Measurements from ENCODE around the gene USO1. TPM values are rescaled to one million over a fixed set of nuclear protein-coding genes. Genes with fewer than 3 reads are reported as not detected.
"Not testable (repeated sequence)": the region's sequence is repeated elsewhere in the genome, so short reads cannot be mapped to it uniquely, and the experiment has no call there.

The USO1 gene
- total RNA-seq (2014; rRNA removed; shearing (Covaris generic)): 136 and 185 TPM in 2 replicates

GRCh38 chr4:75724066-75724866, at the start of gene USO1:
Gene USO1, plus strand, starts transcription at chr4:75724577. Its CDS starts 243 bp downstream, at chr4:75724820.
- Histone ChIP-seq H3K27me3 (ENCODE audit: control insufficient read depth, insufficient read depth, low read length) (no peaks in the 10 kb centered on the region), H3K36me3 (replicated peaks; ENCODE audit: control insufficient read depth, insufficient read depth, low read length) (no peaks in the 10 kb centered on the region; the same call in 1 of the 2 replicates), H3K4me3 (ENCODE audit: insufficient read depth, low read depth, low read length) (peak within 1 kb of the TSS; percentile 98)
- DNase-seq: peak; percentile 95

DNA sequence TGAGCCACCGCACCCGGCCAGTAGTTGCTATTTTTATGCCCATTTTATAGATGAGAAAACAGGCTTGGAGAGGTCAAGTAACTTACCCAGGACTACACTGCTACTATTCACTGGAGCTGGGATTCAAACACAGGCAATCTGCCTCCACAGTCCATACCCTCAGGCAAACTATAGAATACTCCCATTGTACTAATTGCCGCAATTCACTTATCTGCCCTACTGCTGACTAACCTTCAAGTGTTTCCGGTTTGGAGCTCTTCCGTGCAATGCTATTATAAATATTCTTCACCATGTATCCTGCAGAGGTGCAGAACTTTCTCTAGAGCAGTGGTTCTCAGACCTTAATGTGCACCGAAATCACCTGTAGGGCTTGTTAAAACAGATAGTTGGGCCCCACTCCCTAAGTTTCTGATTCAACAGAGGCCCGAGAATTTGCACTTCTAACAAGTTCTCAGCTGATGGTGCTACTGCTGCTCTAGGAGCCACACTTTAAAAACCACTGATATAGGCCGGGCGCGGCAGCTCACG, 49.3 kb upstream of the USO1 start:
- Histone ChIP-seq H3K27me3 (ENCODE audit: control insufficient read depth, insufficient read depth, low read length) (no peaks in the 10 kb centered on the region), H3K36me3 (replicated peaks; ENCODE audit: control insufficient read depth, insufficient read depth, low read length) (no peaks in the 10 kb centered on the region; the same call in 1 of the 2 replicates), H3K4me3 (ENCODE audit: insufficient read depth, low read depth, low read length) (no peak overlapping the region)
- no peak for DNase-seq

DNA sequence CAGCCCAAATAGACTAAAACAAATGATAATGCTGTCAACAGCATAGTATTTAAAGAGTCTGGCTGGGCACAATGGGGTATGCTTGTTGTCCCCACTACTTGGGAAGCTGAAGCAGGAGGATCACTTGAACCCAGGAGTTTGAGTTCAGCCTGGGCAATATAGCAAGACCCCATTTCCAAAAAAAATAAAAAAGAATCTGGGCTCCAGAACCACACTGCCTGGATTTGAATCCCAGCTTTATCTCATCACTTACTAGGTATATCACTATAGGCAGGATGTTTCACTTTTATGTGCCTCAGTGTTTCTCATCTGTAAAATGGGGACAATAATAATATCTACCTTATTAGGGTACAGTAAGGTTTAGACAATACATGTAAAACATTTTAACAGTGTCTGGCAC, 45.9 kb upstream of the USO1 start:
- H3K36me3 ChIP-seq (replicated peaks; ENCODE audit: control insufficient read depth, insufficient read depth, low read length): no peaks in the 10 kb centered on the region; the same call in 1 of the 2 replicates
- no peak for DNase-seq
- no peaks in the 10 kb centered on the region for H3K27me3 ChIP-seq (ENCODE audit: control insufficient read depth, insufficient read depth, low read length)

DNA sequence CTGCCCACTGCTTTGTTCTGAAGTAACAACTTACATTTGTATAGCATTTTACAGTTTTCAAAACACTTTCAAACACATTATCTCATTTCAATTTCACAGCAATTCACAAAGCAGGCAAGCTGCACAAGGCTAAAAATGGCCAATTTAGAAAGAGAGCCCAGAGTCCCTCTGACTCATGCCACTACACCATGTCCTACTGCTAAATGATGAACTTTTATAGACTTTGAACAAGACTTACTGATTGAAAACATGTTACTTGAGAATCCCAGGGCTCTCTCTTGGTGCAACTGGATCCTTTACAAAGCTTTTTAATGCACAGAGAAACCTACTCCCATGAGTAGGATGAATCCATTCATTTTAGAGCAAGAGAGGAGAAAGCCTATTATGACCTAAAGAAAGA, 45.4 kb upstream of the USO1 start:
- Histone ChIP-seq H3K27me3 (ENCODE audit: control insufficient read depth, insufficient read depth, low read length) (no peaks in the 10 kb centered on the region), H3K4me3 (ENCODE audit: insufficient read depth, low read depth, low read length) (no peak overlapping the region), H3K36me3 (replicated peaks; ENCODE audit: control insufficient read depth, insufficient read depth, low read length) (no peaks in the 10 kb centered on the region; the same call in 1 of the 2 replicates)
- DNase-seq: no peak

More for the DNA sequence above, 45.9 kb upstream of the USO1 start:
- no peak overlapping the region for H3K4me3 ChIP-seq (ENCODE audit: insufficient read depth, low read depth, low read length)

DNA sequence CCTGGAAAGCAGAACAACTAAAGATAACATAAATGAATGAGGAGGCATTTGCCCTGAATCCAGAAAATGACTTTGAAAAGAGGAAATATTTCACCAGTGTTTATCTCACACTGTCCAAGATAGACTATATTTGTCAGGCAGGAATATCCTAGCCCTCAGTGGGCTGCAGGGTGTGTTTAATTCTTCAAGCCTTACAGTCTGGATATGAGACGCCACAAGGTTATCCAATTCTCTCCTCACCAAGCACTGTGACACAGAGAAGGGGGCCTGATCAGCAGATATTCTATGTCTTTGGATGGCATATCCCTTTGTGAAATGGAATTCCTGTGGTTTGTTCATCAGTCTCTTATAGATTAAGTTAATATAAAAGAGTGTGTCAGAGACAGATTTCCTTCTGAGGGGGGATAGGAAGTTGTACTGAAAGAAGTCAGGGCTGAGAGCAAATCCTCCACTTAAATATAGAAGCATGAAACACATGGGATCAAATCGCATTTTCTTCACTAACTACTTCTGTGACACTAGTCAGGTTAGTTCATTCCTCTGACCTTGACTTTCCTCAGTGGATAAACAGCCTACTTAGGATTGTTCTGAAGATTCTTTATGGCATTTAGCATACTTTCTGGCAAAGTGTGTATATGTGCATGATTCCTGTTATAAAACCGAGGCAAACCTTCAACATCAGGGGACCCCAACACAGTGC, 44.4 kb upstream of the USO1 start:
- H3K36me3 ChIP-seq (replicated peaks; ENCODE audit: control insufficient read depth, insufficient read depth, low read length): no peaks in the 10 kb centered on the region; the same call in 1 of the 2 replicates
- H3K4me3 ChIP-seq (ENCODE audit: insufficient read depth, low read depth, low read length): no peak overlapping the region
- no peak for DNase-seq
- no peaks in the 10 kb centered on the region for H3K27me3 ChIP-seq (ENCODE audit: control insufficient read depth, insufficient read depth, low read length)

DNA sequence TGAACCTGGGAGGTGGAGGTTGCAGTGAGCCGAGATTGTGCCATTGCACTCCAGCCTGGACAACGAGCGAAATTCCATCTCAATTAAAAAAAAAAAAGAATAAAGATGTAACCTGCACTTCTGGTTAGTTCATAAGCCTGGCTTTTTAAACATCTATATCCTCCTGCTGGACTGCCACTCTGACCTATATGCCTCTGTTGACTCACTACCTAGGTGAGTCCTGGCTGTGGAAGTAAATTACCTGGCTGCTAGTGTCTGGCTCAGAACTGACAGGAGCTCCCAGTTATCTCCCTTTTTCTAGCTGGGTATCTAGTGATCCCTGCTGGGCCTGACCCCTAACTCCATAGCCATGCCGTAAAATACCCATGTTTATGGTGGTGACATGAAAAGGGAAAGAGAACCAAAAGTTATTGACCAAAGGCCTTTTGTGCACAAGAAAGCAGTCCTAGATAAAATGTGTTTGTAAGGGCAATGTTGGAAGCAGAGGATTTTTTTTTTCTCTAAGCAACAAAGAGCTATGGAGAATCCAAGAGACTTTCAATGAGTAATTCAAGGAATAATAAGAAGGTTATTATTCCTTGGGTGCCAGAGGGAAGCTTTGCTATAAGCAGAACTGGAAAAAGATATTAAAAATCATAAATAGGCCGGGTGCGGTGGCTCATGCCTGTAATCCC, 40.8 kb upstream of the USO1 start:
- Histone ChIP-seq H3K36me3 (replicated peaks; ENCODE audit: control insufficient read depth, insufficient read depth, low read length) (peaks cover 2% of the 10 kb centered on the region; the same call in 1 of the 2 replicates), H3K4me3 (ENCODE audit: insufficient read depth, low read depth, low read length) (no peak overlapping the region), H3K27me3 (ENCODE audit: control insufficient read depth, insufficient read depth, low read length) (no peaks in the 10 kb centered on the region)
- DNase-seq: no peak

- Histone ChIP-seq H3K36me3 (replicated peaks; ENCODE audit: control insufficient read depth, insufficient read depth, low read length) (peaks cover 2% of the 10 kb centered on the region; the same call in 1 of the 2 replicates), H3K27me3 (ENCODE audit: control insufficient read depth, insufficient read depth, low read length) (no peaks in the 10 kb centered on the region), H3K4me3 (ENCODE audit: insufficient read depth, low read depth, low read length) (no peak overlapping the region)
- DNase-seq: no peak
These were observed 38.7 kb upstream of the USO1 start for GRCh38 chr4:75685546-75686189.

DNA sequence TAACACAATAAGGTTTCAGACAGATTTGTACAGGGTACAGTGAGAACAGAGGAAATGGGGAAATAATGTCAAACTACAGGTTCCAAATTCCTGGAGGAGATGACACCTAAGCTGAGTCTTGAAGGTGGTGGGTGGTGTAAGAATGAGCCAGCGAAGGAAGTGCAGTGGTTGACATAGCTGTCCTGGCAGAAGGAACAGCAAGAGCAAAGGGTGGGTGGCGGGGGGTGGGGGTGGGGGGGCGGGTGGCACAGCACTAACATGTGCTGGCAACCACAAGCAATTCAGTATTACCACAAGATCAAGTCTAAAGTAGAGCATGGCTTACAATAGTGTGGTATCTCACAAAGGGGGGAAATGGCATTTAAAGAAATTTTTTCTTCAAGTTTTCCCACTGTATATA, 38.0 kb upstream of the USO1 start:
- Histone ChIP-seq H3K27me3 (ENCODE audit: control insufficient read depth, insufficient read depth, low read length) (no peaks in the 10 kb centered on the region), H3K36me3 (replicated peaks; ENCODE audit: control insufficient read depth, insufficient read depth, low read length) (peaks cover 2% of the 10 kb centered on the region)
- DNase-seq: no peak

GRCh38 chr4:75687125-75687524, 37.3 kb upstream of the USO1 start:
- DNase-seq; H3K4me3 ChIP-seq (ENCODE audit: insufficient read depth, low read depth, low read length); H3K27me3 ChIP-seq (ENCODE audit: control insufficient read depth, insufficient read depth, low read length); H3K36me3 ChIP-seq (replicated peaks; ENCODE audit: control insufficient read depth, insufficient read depth, low read length): not testable (repeated sequence)

More for the DNA sequence above, 38.0 kb upstream of the USO1 start:
- no peak overlapping the region for H3K4me3 ChIP-seq (ENCODE audit: insufficient read depth, low read depth, low read length)

DNA sequence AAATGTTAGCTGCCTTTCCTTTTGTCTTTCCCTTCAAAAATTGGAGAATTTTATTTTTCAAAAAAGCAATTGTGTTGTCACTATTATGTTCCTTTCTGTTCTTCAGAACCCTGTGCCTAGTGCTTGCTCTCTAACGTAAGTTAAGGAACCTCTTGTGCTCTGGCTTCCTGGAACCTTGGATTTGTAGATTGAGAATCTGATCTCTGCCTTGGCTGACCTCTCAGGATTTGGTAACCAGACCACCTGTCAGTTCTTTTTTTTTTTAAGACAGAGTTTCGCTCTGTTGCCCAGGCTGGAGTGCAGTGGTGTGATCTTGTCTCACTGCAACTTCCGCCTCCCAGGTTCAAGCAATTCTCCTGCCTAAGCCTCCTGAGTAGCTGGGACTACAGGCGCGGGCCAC, 32.3 kb upstream of the USO1 start:
- H3K27me3 ChIP-seq (ENCODE audit: control insufficient read depth, insufficient read depth, low read length); H3K36me3 ChIP-seq (replicated peaks; ENCODE audit: control insufficient read depth, insufficient read depth, low read length); DNase-seq; H3K4me3 ChIP-seq (ENCODE audit: insufficient read depth, low read depth, low read length): not testable (repeated sequence)

DNA sequence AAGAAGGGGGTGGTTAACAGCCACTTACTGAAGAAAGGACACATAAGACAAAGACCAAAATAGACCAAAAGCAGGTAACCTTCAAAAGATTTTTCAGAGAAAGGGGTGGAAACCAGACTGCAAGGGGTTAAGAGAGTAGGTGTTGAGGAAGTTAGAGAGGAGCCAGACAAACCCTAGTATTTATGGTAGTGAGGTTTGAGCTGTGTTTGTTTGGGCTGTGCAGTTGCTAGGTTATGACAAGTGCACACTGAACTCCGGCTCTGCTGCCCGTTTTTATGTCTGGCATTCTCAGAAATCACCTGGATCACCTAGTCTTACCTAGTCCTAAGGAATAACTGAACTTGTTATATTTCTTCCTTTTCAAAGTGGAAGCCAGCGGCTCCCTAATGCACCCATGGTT, 28.3 kb upstream of the USO1 start:
- Histone ChIP-seq H3K36me3 (replicated peaks; ENCODE audit: control insufficient read depth, insufficient read depth, low read length) (peaks cover 1% of the 10 kb centered on the region), H3K4me3 (ENCODE audit: insufficient read depth, low read depth, low read length) (no peak overlapping the region), H3K27me3 (ENCODE audit: control insufficient read depth, insufficient read depth, low read length) (no peaks in the 10 kb centered on the region)
- no peak for DNase-seq

DNA sequence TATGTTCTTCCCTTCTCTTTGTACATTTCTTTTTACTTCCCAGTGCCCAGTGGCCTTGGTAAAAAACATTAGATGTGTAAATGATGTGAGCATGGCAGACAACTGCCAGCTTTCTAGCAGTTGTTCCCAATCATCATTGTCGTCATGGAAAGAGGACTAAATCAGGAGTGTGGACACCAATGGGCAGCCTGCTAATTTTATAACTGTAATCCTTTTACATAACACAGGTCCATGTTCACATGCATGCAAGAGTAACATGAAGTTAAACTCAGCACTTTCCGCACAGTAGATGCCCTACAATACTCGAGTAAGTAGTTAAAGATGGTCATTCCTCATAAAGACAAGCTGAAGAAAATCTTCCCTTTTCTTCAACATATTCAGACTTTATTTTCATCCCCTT, 27.8 kb upstream of the USO1 start:
- no peak for DNase-seq
- Histone ChIP-seq H3K4me3 (ENCODE audit: insufficient read depth, low read depth, low read length) (no peak overlapping the region), H3K36me3 (replicated peaks; ENCODE audit: control insufficient read depth, insufficient read depth, low read length) (peaks cover 1% of the 10 kb centered on the region), H3K27me3 (ENCODE audit: control insufficient read depth, insufficient read depth, low read length) (no peaks in the 10 kb centered on the region)

DNA sequence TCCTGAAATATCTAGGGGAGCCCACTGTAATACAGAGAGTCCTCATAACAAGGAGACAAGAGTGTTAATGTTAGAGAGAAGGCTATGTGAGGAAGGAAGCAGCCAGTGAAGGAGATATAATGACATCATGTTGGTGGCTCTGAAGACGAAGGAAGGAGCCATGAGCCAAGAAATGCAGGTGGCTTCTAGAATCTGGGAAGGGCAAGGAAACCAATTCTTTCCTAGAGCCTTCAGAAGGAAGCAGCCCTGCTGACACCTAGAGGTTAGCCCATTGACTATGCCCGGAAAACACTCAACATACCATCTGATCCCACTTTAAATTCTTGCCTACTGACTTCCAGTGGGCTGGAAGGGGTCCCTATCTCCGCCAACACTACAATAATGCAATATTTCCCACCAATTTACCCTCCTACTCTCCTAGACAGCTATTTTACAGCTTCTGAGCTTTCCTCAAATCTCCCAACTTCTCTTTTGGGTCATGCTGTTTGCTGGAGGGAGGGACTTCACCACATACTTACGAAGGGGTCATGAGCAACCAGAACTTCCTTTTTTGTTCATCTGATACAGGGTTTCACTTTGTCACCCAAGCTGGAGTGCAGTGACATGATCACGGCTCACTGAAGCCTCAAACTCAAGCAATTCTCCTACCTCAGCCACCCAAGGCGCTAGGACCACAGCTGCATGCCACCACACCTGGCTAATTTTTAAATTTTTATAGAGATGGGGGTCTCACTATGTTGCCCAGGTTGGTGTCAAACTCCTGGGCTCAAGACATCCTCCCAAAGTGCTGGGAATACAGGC, 26.0 kb upstream of the USO1 start:
- Histone ChIP-seq H3K4me3 (ENCODE audit: insufficient read depth, low read depth, low read length) (no peak overlapping the region), H3K27me3 (ENCODE audit: control insufficient read depth, insufficient read depth, low read length) (no peaks in the 10 kb centered on the region), H3K36me3 (replicated peaks; ENCODE audit: control insufficient read depth, insufficient read depth, low read length) (no peaks in the 10 kb centered on the region; the same call in none of the 2 replicates)
- no peak for DNase-seq

All from H7 (cell line).